Measurements from ENCODE around the gene COL9A1.

Gene COL9A1

DNA sequence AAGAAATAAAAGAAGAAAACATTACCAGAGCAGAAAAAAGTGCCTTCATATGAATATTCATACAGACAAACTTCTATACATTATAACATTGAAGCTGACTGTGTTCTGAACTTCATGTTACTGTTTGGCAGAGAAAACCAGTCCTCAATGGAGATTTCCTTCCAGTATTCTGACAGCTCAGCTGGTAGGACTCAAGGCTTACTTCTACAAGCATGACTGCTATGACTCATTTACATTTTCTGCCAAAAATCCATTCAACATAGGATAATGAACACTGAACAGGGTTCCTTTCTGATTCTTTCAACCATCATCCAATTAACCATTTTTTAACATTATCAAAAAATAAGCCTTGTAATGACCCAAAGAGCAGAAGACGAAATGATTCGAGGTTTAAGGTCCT is 25.4 kb downstream of the COL9A1 start:
- no peak for DNase-seq
- TF ChIP-seq POLR2A (IDR thresholded peaks at IDR 0.05; ENCODE audit: low read length) = no peak

GRCh38 chr6:70274338-70274737 is 28.5 kb downstream of the COL9A1 start:
- no peak for DNase-seq
- TF ChIP-seq GATA1 (IDR thresholded peaks at IDR 0.05; ENCODE audit: low read depth, low read length) (no peak), POLR2A (IDR thresholded peaks at IDR 0.05; ENCODE audit: low read length) (no peak)

DNA sequence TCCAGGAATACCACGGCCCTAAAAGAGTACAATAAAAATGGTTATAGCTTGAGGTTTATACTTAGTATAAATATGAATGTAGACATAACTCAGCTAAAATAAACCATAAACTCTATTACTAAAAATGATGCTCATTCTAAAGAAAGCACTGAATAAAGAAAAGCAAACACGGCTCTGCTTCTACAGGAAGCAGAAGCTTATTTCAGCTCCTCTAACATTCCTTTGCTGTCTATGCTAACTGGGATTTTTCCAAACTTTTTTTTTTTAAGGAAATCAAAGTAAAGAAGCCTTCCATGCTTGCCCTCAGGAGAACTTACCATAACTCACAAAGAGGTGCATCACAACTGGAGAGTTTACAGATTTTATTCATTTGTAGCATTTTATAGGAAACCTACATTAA is 30.8 kb downstream of the COL9A1 start:
- no peak for DNase-seq
- no peak for TF ChIP-seq POLR2A (IDR thresholded peaks at IDR 0.05; ENCODE audit: low read length)
- no peak for TF ChIP-seq GATA1 (IDR thresholded peaks at IDR 0.05; ENCODE audit: low read depth, low read length)

- no peak for DNase-seq
- no peak for TF ChIP-seq GATA1 (IDR thresholded peaks at IDR 0.05; ENCODE audit: low read depth, low read length)
- TF ChIP-seq POLR2A (IDR thresholded peaks at IDR 0.05; ENCODE audit: low read length) = no peak
Observed at GRCh38 chr6:70270287-70271005, 32.4 kb downstream of the COL9A1 start.

GRCh38 chr6:70266142-70266541 is 36.7 kb downstream of the COL9A1 start:
- TF ChIP-seq GATA1 (IDR thresholded peaks at IDR 0.05; ENCODE audit: low read depth, low read length) (no peak), POLR2A (IDR thresholded peaks at IDR 0.05; ENCODE audit: low read length) (no peak)
- DNase-seq = no peak

DNA sequence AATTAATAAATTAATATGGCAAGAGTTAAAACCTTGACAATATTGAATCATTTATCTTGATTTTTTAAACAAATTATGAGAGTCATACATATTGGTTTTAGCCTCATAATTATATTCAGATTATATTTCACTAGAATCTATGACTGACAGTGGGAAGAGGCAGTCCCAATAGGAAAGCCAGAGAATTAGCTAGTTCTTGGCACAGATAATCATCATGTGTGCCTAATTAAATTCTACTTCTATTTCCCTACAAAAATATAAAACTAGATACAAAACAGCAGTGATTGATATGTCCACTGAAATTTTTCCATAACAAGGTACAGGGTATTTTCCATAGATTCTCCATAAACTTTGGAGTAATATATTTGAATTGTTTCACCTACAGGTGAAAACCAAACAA is 38.6 kb downstream of the COL9A1 start:
- no peak for DNase-seq
- TF ChIP-seq POLR2A (IDR thresholded peaks at IDR 0.05; ENCODE audit: low read length) = no peak
- no peak for TF ChIP-seq GATA1 (IDR thresholded peaks at IDR 0.05; ENCODE audit: low read depth, low read length)

DNA sequence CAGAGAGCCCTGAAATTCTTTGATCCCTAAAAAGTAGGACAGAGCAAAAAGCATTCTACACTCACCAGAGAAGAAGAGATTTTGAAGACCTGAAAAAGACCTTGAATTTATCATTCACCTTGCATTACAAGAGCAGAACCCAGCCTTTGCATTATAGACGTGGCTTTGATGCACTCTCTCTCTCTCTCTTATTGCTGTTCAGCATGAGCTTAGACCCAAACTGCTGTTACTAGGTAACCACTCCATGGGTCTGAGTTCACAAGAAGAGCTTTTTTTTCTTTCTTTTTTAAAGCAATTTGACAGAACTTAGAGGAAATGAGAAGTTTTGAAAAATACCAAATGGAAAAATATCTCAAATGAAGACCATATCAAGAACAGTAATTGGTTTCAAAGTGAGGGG is 44.4 kb downstream of the COL9A1 start:
- no peak for DNase-seq
- TF ChIP-seq POLR2A (IDR thresholded peaks at IDR 0.05; ENCODE audit: low read length) = no peak
- TF ChIP-seq GATA1 (IDR thresholded peaks at IDR 0.05; ENCODE audit: low read depth, low read length) = no peak

DNA sequence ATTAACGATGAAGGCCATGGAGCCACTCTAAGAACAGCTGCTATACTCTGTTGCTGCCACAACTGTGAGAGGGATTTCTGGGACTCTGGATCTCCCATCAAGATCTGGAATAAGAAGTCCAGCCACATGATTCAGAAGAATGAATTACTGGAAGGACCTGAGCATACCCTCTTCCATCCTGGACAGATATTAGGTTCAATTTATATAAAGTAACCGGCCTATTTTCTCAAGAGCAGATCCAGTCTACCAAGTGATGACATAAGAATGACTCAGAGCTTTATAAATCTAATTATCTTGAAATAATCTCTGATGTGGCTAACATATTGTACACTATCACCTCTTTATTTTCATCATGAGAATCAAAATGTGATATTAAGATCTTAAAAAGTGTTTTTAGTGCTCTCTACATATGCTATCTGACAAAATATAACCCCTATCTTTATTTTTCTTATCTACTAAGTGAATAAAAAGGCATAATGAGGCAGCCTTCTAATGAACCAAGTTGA is 45.1 kb downstream of the COL9A1 start:
- TF ChIP-seq GATA1 (IDR thresholded peaks at IDR 0.05; ENCODE audit: low read depth, low read length) (no peak), POLR2A (IDR thresholded peaks at IDR 0.05; ENCODE audit: low read length) (no peak)

DNA sequence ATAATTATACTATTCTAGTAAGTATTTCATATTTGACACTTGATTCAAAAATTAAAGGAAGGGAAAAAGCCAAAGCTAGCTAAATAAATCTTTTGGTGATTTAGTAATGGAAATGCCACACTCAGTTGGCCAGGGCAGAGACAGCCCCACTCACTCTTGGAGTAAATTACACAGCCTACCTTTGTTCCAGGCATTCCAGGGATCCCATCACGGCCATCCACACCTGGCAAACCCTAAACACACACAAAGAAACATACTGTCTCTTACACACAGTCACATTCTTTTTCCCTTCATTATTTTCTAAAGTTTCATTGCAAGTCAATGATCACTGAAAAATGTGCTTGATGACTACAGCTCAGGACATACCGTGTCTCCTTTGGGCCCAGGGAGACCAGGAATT is 48.1 kb downstream of the COL9A1 start:
- TF ChIP-seq GATA1 (IDR thresholded peaks at IDR 0.05; ENCODE audit: low read depth, low read length) = no peak
- TF ChIP-seq POLR2A (IDR thresholded peaks at IDR 0.05; ENCODE audit: low read length) = no peak
- DNase-seq = no peak

More for the DNA sequence above, 45.1 kb downstream of the COL9A1 start:
- no peak for DNase-seq

GRCh38 chr6:70253923-70254322 is 49.0 kb downstream of the COL9A1 start:
- TF ChIP-seq GATA1 (IDR thresholded peaks at IDR 0.05; ENCODE audit: low read depth, low read length) (no peak), POLR2A (IDR thresholded peaks at IDR 0.05; ENCODE audit: low read length) (no peak)
- no peak for DNase-seq

- TF ChIP-seq POLR2A (IDR thresholded peaks at IDR 0.05; ENCODE audit: low read length) = no peak
- no peak for TF ChIP-seq GATA1 (IDR thresholded peaks at IDR 0.05; ENCODE audit: low read depth, low read length)
- no peak for DNase-seq
Observed at GRCh38 chr6:70252604-70253003, 50.3 kb downstream of the COL9A1 start.

DNA sequence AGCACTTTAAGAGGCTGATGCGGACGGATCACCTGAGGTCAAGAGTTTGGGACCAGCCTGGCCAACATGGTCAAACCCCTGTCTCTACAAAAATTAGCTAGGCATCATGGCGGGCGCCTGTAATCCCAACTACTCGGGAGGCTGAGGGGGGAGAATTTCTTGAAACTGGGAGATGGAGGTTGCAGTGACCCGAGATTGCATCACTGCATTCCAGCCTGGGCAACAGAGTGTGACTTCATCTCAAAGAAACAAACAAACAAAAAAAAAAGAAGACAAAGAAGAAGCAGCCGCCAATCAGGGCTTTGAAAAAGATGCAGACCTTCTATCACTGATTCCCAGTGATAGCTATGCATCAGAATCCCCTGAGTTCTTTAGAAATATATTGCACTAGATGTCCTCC is 56.8 kb downstream of the COL9A1 start:
- no peak for DNase-seq
- TF ChIP-seq GATA1 (IDR thresholded peaks at IDR 0.05; ENCODE audit: low read depth, low read length) (no peak), POLR2A (IDR thresholded peaks at IDR 0.05; ENCODE audit: low read length) (no peak)

- TF ChIP-seq GATA1 (IDR thresholded peaks at IDR 0.05; ENCODE audit: low read depth, low read length) (no peak), POLR2A (IDR thresholded peaks at IDR 0.05; ENCODE audit: low read length) (no peak)
- DNase-seq = no peak
Observed at GRCh38 chr6:70241991-70242420, 60.9 kb downstream of the COL9A1 start.

DNA sequence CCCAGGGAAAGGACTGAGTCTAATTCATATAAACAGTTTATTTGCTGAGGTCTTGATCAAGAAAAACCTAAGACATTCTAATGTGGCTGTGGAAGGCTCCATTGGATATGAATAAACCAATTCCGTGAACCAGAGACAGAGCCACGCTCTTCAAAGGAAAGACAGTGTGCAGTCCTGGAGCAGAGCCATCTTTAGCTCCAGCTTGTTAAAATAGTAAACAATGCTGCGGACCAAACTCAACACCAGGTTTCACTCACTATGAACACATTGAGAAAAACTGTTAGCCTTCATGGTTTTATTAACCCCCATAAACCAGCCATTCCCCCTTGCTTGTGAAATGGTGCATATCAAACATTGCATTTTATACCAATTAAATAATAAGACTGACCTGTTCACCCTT is 61.9 kb downstream of the COL9A1 start:
- TF ChIP-seq POLR2A (IDR thresholded peaks at IDR 0.05; ENCODE audit: low read length) = no peak
- TF ChIP-seq GATA1 (IDR thresholded peaks at IDR 0.05; ENCODE audit: low read depth, low read length) = no peak
- DNase-seq = no peak

DNA sequence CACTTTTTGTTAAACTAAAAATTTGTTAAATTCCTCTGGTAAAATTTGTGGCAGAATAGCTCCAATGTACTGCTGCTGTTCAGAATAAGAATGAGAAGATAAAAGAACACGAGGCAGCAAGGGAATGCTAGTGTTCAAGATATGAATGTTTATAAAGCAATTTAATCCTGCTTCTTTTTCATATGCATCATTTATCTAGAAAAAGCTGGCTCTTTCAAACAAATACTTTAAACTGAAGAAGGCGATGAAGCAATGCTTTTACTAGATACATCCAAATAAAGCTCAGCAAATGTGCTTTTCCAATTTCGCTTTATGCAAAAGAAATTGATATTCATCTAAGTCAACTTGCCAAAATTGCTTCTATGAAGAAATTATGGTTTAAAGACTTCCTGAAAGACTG is 66.5 kb downstream of the COL9A1 start:
- TF ChIP-seq GATA1 (IDR thresholded peaks at IDR 0.05; ENCODE audit: low read depth, low read length) (no peak), POLR2A (IDR thresholded peaks at IDR 0.05; ENCODE audit: low read length) (no peak)
- DNase-seq = no peak
